Amniotic stem cell (primary cell): ENCODE data around the gene CPNE1.

Source experiments
- DNase-seq: peaks from one replicate; lab custom pipeline; 2025; lab: John Stamatoyannopoulos, UW

Gene CPNE1

DNA sequence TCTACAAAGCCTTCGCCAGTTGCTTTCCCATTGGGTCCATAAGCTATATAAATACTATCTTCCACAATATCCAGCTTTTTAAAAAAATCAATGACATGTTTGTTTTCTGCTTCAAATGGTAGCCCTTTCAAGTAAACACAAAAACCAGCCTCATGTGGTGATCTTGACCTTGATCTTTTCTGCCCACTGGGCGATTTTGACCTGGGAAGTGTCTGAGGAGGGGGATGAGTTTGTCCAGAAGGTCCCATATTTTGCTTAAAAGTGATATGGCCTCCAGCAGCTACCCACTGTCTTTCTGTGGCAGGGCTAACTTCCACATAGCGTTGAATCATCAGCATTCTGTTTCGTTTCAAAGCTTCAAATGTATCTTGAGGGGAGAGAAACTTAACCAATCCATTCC, 10.8 kb downstream of the CPNE1 start:
- no peak for DNase-seq

DNA sequence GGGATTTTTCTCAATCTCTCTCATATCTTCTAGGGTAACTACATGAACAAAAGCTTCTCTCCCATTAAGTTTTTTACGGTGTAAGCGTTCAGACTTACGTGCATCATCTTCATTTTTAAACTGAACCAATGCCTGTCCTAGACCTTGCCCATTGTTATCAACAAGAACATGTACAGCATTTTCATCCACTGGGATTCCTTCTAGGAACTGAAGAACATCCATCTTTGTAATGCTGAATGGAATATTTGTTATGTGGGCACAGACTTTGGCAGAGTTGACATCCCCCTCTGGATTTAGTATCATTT, 11.3 kb downstream of the CPNE1 start:
- no peak for DNase-seq

DNA sequence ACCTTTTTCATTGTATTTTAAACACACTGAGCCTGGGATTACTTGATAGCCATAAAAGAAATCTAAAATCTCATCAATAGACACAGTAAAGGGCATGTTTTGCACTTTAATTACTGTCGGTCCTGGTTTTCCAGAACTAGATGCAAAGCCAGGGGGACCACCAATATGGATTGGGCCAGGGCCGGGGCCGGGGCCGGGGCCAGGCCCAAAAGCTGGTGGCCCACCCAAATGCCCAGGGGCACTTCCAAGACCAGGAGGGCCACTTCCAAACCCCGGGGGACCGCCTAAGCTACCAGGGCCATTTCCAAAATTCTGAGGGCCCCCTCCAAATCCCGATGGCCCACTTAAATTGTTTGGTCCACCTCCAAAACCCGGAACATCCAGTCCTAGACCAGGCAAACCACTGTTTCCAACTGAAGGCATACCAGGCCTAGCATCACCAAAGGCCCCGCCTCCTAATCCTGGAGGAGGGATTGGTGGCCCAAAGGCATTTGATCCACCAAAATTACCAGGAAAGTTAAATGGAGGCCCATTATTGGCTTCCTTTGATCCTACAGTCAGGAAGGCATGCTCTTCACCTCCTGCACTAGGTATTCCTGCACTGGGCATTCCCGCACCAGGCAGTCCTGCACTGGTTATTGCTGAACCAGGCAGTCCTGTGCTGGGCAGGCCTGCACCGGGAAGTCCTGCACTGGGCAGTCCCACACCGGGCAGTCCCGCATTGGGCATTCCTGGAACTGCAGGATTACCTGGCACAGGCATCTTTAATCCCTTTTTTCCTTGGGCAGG, 11.9 kb downstream of the CPNE1 start:
- DNase-seq = no peak

DNA sequence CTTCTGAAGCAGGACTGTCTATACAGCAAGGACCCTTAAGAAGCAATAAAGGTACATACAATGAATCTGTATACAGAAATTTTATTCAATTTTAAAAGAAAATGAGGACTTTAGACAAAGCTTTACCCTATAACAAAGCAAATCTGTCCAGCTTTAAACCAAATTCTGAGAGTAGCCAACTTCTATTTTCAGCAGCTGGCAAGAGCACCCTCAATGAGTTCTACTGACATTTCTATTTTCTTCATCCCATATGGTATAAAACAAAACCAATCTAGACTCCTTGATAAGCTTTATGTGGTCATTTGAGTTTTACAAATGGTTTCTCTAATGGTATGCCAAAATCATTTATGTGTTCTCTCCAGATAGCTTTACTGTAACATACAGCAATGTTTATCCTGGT, 12.7 kb downstream of the CPNE1 start:
- no peak for DNase-seq

DNA sequence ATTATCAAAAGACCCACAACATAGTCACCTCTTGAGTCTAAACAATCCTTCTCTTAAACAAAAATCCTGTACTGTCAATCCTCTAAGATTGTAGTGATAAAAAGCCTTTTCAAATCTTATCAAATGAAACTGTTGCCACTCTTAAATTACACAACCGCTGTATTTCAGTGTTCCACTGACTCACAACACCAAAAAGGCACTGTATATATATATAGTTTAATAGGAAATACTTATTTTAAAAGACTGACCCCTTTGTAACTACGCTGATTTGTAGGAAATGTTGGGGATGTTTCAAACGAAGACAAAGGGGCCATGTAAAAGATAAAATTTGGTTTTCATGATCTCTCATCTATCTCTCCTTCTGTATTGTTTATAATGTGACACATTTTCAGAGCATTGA, 14.1 kb downstream of the CPNE1 start:
- DNase-seq = no peak

DNA sequence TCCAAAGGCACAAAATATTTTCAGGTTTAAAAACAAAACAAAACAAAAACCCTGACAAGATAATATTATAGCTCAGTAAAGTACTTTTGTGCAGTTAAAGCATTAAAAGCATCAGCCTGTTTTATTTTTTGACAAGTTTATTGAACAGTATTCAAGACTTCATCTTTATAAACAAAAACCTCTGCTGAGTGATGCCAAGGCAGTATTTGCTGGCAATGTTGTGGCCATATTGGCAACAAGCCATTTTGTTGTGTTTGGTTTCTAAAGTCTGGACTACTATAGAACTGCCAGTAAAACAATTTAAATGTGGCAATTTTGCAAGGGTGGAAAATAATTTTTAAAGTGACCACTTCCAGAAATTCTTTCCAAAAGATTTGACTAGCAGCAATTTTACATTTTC, 15.9 kb downstream of the CPNE1 start:
- DNase-seq = no peak

DNA sequence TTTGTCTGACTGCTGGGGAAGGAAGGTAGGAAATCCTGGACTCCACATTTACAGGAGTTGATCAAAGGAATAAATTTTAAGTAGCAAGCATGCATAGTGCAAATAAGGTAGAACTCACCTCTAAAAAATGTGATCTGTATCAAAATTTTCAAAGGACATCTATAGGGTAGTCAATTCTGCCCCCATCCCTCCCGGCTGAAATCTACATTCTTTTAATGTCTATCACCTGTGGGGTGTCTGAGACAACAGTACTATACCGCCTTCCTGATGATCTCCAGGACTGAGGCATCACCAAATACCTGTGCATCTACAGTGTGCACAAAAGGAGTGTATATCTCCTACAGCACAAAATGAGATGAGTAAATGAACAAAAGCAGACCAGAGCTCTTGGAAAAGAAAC, 19.9 kb downstream of the CPNE1 start:
- DNase-seq = no peak

DNA sequence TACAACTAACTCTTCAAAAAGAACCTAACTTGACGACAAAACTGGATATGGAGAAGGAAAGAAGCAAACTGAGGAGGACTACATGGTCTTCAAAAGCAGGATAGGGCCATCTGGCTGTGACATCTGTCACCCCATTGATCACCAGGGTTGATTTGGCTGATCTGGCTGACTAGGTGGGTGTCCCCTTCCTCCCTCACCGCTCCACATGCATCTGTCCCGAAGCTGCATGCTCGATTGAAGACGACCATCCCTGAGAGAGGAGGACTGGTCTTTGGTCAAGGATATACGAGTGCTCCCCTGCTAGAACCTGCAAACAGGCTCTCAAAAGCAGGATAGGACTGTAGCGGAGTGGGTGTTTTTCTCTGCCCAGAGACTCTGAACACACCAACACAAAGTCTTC, 21.7 kb downstream of the CPNE1 start:
- no peak for DNase-seq

DNA sequence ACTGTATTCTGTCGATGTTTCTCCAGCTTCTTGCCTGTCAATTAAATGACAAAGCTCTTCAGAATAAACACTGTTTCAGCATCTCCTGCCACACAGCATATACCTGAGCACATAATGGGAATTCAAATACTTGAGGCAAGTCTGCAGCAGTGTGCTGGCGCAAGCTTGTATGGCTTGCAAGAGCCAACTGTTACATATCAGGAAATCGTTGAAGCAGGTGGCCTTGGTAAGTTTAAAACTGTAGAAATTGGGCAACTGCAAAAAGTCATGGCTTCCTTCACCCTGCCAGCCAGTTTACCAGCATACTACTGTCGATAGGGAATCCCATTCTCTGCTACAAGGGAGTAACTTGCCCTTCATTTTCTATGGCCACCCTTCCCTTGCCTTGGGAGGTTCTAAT, 23.0 kb downstream of the CPNE1 start:
- no peak for DNase-seq

DNA sequence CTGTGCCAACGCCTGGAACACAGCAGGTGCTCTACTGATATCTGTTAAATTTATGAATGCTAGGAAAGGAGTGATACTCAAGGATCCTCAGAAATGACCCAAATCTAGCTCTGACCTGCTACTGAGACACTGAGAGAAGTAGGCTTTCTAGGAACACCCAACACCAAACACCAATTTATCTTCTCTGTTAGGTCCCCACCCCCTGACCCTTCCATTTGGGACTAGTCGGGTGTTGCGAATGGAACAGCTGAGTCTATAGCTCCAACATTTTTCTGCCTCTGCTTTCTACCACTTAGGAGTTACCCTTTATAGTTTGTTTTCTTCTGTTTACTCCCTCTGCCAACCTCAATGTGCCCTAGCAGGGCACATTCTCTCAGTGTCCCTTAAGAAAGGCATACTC, 24.0 kb downstream of the CPNE1 start:
- no peak for DNase-seq

DNA sequence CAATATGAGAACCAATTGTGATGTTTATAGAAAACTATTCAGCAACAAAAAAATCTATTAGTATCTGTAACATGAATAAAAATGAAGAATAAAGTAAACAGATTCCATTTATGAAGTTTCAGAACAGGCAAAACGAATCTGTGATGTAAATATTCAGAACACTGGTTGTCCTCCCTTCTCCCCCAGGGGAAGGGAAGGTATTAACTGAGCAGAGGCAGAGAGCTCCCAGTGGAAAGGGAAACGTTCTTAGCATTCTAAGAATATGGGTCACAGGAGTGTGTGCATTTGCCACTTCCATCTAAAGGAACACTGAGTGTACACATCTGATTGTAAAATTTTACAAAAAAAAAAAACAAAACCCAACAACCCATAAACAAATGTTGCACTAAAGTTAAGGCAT, 25.9 kb downstream of the CPNE1 start:
- DNase-seq = no peak

DNA sequence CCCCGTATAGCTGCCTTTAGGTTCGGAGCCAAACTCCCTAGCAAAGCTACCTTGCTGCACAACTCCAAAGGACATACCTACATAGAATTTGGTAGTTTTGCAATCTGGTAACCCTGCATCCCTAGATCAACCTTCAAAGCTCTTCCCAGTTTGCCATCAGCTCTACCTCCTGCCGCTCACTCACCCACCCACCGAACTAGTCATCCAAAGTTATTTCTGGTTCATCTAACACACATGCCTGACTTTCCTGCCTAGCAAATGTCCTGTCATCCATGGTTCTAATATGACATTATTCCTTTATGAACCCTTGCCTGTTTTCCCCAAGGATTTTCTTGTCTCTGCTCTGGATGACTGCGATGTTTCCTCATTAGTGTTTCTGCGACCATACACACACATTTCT, 27.4 kb downstream of the CPNE1 start:
- DNase-seq = no peak

DNA sequence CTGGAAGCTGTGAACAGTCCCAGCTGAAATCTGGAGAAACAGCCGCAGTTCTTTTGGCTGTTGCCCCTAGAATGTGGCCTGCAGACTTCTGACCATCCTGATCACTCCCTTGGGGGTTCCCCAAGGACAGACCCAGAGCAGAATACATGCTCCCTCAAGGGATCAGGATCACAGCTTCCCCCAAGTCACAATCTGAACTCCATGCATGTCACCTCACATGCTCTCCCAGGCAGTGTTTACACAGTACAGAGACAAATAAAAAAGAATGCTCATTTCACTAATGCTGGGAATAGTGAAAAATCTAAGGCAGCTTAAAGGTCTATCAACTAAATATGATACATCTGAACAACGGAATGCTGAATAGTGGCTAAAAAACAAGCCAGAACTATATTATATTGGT, 28.6 kb downstream of the CPNE1 start:
- DNase-seq = no peak

DNA sequence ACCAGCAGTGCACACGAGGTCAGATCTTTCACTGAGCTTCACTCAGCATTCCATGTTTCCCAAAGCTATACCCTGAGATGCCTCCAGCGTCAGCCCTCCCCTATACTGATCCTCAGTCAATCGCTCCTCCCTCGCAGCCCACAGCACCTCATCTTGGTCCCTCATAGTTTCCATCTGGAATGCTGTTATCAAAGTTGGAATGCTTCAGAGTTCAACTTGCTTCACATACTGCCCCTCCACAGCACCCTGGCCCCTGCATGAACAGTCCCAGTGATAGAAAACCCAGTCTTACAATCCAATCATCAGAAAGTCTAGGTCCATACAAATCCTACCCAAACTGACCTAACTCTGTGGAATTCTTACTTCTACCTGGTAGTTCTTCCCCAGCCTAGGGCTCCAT, 29.0 kb downstream of the CPNE1 start:
- DNase-seq = no peak

DNA sequence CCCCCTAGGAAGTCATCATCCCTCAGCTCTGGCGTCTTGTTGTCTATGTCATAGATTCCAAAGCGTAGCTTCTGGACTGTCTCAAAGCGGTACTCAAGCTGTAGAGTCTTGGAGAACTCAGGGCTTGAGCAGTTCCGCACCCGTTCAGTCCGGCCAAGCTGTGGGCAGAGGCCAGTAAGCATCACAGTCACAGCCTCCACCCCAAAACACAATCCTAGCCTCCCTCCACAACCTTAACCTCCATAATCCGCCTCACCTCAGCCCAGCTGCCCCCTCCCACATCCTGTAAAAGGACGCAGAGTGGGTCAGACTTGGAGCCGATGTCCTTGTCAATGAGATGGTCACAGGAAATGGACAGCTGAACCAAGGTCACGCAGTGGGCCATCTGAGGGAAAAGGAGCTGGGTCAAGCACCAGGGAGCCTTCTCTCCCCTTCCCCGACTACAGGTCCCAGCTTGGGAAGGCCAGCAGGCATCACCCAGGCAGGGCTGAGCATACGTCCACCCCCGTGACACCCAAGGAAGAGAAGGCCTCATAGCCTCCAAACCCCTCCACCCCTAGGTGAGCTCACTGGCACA, 32.1 kb downstream of the CPNE1 start:
- no peak for DNase-seq

DNA sequence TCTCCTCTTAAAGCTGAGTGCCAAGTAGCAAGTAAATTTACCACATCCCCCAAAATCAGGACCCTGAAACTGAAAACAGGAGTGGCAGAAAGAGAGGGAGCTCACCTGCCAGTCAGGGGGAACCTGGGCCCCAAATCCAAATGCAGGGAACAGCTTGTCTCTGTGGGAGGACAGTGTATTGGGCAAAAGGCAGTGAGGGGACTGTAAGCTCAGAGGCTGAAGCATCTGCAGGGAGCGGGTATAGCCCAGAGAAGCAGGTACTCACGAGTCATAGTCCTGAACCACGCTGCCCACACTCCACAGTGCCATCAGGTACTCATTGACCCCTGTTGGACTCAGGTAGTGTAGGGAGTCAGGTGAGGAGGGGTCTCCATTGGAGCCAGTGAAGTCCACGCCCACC, 34.1 kb downstream of the CPNE1 start:
- DNase-seq = no peak

DNA sequence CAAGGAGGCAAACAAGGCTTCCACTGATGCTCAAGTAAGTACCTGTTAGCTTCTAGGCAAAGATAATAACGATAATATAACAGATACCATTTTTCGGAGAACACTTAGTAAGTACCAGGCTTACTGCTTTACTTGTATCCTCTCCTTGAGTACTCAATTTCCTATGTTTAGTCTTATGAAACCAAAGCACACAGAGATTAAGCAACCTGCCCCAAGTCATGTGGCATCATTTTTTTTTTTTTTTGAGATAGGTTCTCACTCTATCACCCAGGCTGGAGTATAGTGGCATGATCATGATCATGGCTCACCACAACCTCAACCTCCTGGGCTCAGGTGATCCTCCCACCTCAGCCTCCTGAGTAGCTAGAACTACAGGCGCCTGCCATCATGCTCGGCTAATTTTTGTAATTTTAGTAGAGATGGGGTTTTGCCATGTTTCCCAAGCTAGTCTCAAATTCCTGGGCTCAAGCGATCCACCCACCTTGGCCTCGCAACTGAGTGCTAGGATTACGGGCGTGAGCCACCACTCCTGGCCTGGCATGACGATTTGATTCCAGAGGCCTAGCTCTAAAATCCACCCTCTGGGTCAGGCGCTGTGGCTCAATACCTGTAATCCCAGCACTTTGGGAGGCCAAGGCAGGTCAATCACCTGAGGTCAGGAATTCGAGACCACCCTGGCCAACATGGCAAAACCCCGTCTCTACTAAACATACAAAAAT, 35.1 kb downstream of the CPNE1 start:
- DNase-seq = no peak

DNA sequence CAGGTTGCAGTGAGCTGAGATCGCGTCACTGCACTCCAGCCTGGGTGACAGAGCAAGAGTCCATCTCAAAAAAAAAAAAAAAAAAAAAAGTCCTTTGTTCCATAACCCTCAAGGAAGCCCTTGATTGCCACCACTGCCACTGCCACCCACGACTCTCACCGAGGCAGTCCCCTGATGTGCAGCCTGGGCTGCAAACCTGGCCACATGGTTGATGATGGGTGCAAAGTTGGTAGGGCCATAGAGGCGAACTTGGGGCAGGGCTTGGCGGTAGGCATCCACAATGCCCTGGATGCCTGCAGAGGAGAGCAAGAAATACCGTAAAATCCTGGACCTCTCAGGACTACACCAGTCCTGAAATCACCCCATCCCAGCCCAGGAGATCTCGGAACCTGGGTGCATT, 37.6 kb downstream of the CPNE1 start:
- DNase-seq = no peak

DNA sequence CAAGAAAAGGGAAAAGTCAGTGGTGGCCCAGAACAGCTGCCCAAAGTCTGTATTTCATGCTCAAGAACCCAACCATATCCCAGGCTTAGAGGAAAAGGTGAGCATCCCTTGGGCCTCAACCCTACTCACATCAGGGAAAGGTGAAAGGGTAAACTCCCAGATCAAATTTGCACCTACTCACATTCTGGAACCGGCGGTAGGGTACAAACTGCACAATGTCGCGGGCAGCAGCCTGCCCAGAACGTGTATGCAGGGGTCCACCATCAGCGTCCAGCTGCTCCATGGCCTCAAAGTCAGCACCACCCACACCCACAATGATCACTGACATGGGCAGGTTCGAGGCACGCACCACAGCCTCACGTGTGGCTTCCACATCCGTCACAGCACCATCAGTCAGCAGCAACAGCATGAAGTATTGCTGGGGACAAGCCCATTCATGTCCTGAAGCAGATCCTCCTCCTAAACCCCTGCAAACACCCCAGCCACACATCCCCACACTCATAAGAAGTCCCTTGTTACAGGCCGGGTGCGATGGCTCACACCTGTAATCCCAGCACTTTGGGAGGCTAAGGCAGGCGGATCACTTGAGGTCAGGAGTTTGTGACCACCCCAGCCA, 38.2 kb downstream of the CPNE1 start:
- no peak for DNase-seq

DNA sequence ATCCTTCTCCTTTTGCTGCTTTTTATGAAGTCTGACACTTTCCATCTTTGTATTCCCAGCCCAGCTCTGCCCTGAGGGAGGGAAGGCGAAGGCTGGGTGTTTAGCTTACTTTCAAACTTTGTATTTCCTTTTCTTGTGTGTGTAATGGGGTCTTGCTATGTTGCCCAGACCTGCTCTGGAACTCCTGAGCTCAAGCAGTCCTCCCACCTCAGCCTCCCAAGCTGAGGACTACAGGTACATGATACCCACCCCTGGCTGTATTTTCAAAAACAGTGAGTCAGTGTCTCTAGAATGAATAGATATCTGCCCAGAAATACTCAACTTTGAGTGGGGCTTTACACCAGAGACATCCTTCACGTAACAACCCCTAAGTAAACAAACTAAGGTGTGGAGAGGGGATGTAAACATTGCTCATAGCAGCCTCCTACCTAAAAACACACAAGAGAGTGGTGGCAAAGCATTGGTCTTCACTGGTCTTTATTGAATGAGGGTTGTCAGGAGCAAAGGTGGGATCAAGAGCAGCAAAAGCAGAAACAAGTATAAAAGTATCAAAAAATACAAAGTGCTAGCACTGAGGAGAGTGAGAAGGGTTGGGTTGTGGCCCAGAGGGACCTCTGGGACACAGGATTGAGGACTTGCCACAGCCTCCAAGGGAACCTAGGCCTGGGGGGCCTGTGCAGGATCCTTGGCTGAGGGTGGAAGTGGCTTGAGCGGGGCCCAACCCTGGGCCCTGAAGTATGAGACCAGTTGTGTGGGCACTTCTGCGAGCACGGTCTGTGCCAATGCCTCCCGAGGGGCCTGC, 38.9 kb downstream of the CPNE1 start:
- no peak for DNase-seq

DNA sequence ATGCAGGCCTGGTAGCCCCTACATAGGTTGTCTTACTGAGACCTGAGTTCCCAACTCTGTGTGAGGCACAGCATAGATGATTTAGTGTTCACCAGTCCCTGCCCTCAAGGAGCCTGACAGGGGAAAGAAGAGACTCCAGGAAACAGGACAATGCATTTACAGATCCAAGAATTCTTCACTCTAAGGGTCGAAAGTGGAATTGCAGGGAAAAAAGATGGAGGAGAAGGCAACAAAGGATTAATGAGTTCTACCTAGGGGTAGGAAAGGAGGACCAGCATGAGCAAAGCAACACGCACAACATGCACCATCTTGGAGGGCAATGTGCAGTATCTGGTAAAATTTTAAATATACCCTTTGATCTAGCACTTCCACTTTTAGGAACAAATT, 43.1 kb downstream of the CPNE1 start:
- no peak for DNase-seq

DNA sequence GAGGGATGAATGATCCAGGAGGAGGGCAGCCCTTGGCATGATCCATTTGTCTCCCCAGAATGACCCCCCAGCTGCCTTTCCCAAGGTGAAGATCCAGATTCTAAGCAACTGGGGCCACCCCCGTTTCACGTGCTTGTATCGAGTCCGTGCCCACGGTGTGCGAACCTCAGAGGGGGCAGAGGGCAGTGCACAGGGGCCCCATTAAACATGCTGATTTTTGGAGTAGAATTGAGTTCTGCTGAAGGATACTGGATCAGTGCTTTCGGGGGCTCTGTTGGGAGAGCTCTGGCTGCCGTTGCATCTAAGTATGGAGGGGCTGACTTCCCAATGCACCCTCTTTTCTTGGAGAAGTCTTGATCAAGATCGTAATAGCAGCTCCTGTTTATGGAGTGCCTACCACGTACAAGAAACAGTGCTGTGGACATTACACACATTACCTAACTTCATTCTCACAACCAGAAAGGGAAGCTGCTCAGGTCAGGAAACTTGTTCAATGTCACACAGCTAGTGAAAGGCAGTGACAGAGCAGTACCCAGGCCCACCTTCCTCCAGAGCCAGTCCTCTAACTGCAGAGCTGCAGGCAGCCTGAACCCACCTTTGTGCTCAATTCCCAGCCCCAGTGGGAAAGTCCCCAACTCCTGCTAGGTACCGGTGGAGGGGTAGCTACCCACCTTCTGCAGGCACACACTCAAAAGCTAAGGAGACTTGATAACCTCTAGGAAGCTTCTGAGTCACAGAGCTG, 43.7 kb downstream of the CPNE1 start:
- DNase-seq = no peak
